NCI-H510A (cell line): ENCODE measurements around the gene GADL1.

ENCODE experiments used
- DNase-seq: peaks from one replicate; lab custom pipeline; 2025; lab: John Stamatoyannopoulos, UW

Gene GADL1

GRCh38 chr3:30693470-30694120 is 200.9 kb downstream of the GADL1 start:
- DNase-seq = peak; percentile 5

- DNase-seq = no peak
Observed at GRCh38 chr3:30692498-30693130, 201.8 kb downstream of the GADL1 start.

GRCh38 chr3:30691944-30692343 is 202.5 kb downstream of the GADL1 start:
- no peak for DNase-seq

- no peak for DNase-seq
Observed at GRCh38 chr3:30691249-30691880, 203.1 kb downstream of the GADL1 start.

GRCh38 chr3:30690199-30690598 is 204.3 kb downstream of the GADL1 start:
- no peak for DNase-seq

GRCh38 chr3:30688776-30689641 is 205.5 kb downstream of the GADL1 start:
- DNase-seq = no peak

- no peak for DNase-seq
Observed at GRCh38 chr3:30687930-30688570, 206.4 kb downstream of the GADL1 start.

- DNase-seq = no peak
Observed at GRCh38 chr3:30686799-30687198, 207.7 kb downstream of the GADL1 start.

GRCh38 chr3:30686176-30686575 is 208.3 kb downstream of the GADL1 start:
- no peak for DNase-seq

GRCh38 chr3:30685267-30685667 is 209.2 kb downstream of the GADL1 start:
- DNase-seq = no peak

- no peak for DNase-seq
Observed at GRCh38 chr3:30684356-30684755, 210.1 kb downstream of the GADL1 start.

- DNase-seq = no peak
Observed at GRCh38 chr3:30683769-30684168, 210.7 kb downstream of the GADL1 start.

GRCh38 chr3:30682434-30683155 is 211.9 kb downstream of the GADL1 start:
- DNase-seq = no peak

- DNase-seq = no peak
Observed at GRCh38 chr3:30681649-30682211, 212.7 kb downstream of the GADL1 start.

- DNase-seq = no peak
Observed at GRCh38 chr3:30680789-30681648, 213.4 kb downstream of the GADL1 start.

GRCh38 chr3:30679045-30679444 is 215.4 kb downstream of the GADL1 start:
- DNase-seq = no peak

- DNase-seq = no peak
Observed at GRCh38 chr3:30677347-30677685, 217.1 kb downstream of the GADL1 start.

GRCh38 chr3:30676424-30677346 is 217.8 kb downstream of the GADL1 start:
- no peak for DNase-seq
